Stimulated activated CD4-positive, alpha-beta T cell treated with anti-CD3 and anti-CD28 coated beads, Interleukin-1b, Interleukin-23, amount 100 ng/mL, for 1 hour (primary cell): ENCODE results near the gene MDGA2.

Experiments used
- DNase-seq, 2 donors: peaks; one replicate each; pipeline ENCODE4 v3.0.0-alpha.2; 2020; ENCODE audit warnings: low read depth in 2 of 2

The MDGA2 gene

GRCh38 chr14:47675466-47676314, at the start of gene MDGA2:
Gene MDGA2 (minus strand): TSS chr14:47675605.
- no peak for DNase-seq

DNA sequence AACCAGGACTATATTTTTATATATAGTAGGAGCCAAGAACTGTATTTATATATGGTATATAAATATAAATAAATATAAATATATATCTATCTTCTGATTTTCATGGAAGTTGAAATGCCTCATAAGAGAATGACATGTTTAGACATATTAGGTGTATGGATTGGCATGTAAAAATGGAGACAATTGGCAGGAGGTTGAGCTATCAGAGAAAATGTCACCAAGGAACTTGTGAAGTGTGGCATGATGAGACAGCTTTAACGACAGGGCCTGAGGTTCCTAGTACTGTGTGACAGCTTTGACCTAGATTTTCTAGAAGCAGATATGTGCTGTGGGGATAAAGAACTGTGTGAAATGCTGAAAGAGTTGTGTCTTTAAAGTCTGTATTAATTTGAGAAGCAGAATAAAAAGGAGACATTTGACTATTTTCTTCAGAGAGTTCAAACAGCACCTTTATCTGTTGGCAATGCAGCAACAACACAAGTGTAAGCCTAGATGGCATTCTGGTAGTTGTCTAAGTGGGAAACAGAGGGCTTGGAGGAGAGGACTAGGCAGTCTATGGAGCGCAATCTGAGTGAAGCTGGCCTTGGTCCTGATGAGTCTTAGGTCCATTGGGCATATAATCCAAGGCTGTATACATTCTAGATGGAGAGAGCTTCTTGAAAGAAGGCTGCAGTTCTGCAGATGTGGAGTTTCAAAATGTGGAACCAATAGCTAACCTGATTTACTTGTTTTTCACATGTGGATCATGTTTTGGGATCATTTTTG, 47.7 kb upstream of the MDGA2 start:
- no peak for DNase-seq

- no peak for DNase-seq
Observed at GRCh38 chr14:47720281-47720680, 44.9 kb upstream of the MDGA2 start.

- DNase-seq, result no peak
Observed at GRCh38 chr14:47715330-47715729, 39.9 kb upstream of the MDGA2 start.

DNA sequence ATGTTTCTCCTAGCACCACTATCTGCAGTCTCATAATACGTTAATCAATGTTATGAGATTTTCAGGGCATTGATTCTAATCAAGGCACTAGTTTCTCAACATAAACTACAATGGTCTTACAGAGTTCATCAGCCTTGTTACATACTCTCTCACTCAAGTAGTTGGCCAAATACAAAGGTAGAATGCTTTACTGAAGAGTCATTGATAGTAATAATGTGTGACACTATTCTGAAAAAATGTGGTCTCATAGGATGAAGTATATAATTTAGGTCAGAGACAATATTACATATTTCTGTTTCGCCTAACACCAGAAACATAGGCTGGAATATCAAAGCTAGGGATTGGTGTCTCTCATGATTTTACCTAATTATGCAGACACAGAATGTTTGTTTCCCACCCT, 35.2 kb upstream of the MDGA2 start:
- DNase-seq, result no peak

- DNase-seq, result no peak
Observed at GRCh38 chr14:47705683-47706082, 30.3 kb upstream of the MDGA2 start.

DNA sequence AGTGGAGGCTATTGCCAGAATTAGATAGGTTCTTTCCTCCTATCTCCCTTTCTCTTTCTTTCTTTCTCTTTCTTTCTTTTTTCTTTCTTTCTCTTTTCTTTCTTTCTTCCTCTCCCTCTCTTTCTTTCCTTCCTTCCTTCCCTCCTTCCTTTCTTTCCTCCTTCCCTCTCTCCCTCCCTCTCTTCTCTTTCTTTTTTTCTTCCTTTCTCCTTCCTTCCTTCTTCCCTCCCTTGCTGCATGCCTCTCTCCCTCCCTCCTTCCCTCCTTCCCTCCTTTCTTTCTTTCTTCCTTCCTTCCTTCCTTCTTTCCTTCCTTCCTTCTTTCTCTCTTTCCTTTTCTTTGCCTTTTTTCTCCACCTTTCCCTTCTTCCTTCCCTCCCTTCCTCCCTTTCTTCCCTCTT, 16.4 kb upstream of the MDGA2 start:
- no peak for DNase-seq

- no peak for DNase-seq
Observed at GRCh38 chr14:47678993-47679392, 3.6 kb upstream of the MDGA2 start.

- DNase-seq, result no peak
Observed at GRCh38 chr14:47678157-47678556, 2.8 kb upstream of the MDGA2 start.

- no peak for DNase-seq
Observed at GRCh38 chr14:47676315-47676617, 861 bp upstream of the MDGA2 start.

- DNase-seq, result no peak
Observed at GRCh38 chr14:47674543-47675465, 601 bp downstream of the MDGA2 start.

GRCh38 chr14:47674148-47674542, 1.3 kb downstream of the MDGA2 start:
- no peak for DNase-seq

GRCh38 chr14:47665337-47666134, 9.9 kb downstream of the MDGA2 start:
- DNase-seq, result no peak

DNA sequence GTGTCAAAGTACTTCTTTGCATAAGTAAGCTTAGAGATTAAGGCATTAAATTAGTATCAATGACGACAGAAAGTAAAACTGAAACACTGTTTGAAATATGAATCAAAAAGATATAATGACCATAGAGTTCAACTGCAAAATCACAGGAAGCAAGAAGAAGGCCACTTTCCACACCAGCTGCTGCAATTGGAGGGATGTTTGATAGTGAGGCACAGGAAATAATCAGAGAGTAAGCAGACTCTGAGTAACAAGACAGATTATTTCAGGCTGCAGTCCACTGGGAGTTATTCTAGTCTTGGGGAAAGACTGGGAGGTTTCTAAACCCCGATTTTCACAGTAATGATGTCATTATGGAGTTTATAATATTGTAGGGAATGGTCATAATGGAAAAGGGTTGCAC, 12.9 kb downstream of the MDGA2 start:
- no peak for DNase-seq

DNA sequence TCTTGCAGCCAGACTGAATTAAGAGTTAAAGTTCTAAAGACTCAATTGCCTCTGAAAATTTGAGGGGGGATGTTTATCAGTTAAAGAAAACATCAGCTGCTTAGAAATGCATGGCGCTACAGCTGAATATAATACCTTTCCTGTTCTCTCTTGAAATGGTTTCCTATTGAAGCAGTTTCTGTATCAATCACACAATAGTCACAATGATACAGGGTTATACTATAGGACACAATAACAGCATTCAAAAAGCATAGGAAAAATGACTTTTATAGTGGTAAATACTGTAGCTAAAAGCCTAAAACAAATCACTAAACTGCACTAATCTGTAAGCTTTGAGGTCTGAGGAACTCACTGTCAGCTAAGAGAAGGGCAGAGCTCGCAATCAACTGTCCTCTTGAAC, 15.2 kb downstream of the MDGA2 start:
- no peak for DNase-seq

- DNase-seq, result no peak
Observed at GRCh38 chr14:47658041-47658440, 17.4 kb downstream of the MDGA2 start.

GRCh38 chr14:47657143-47657542, 18.3 kb downstream of the MDGA2 start:
- no peak for DNase-seq

DNA sequence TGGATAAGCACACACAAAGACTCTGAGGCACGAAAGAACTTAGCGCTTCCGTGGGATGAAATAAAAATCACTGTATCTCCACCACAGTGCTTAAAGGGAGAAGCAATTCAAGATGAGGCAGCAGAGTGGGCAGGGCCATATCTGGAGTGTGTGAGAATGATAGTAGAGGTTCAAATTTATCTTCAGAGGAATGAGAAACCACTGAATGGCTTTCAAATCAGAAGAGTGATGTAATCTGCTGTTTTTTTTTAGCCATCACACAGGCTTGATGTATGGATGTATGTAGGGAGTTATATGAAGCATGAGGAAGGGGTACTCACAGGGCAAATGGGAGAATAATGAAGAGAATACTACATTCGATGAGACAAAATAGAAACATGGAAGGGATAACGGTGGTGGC, 24.1 kb downstream of the MDGA2 start:
- no peak for DNase-seq

GRCh38 chr14:47637753-47638152, 37.7 kb downstream of the MDGA2 start:
- no peak for DNase-seq

DNA sequence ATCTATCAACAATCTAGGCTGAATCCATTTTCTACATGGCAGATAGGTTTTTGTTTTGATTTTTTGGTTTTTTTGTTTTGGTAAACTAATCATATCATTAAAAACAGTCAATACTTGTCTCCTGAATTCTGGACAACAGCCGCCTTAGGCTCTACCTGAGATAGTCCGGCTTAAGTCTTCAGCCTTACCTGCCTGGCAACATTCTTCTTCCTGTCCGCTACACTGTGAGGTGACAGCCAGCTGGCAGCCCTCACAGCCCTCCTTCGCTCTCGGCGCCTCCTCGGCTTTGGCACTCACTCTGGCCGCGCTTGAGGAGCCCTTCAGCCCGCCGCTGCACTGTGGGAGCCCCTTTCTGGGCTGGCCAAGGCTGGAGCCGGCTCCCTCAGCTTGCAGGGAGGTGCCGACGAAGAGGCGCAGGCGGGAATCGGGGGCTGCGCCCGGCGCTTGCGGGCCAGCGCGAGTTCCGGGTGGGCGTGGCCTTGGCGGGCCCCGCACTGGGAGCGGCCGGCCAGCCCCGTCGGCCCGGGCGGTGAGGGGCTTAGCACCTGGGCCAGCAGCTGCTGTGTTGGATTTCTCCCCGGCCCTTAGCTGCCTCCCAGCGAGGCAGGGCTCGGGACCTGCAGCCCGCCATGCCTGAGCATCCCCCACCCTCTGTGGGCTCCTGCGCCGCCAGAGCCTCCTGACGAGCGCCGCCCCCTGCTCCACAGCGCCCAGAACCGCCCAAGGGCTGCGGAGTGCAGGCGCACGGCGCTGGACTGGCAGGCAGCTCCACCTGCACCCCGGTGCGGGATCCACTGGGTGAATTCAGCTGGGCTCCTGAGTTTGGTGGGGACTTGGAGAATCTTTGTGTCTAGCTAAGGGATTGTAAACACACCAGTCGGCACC, 49.0 kb downstream of the MDGA2 start:
- no peak for DNase-seq
